ENCODE measurements around the gene RNF130.

The RNF130 gene

DNA sequence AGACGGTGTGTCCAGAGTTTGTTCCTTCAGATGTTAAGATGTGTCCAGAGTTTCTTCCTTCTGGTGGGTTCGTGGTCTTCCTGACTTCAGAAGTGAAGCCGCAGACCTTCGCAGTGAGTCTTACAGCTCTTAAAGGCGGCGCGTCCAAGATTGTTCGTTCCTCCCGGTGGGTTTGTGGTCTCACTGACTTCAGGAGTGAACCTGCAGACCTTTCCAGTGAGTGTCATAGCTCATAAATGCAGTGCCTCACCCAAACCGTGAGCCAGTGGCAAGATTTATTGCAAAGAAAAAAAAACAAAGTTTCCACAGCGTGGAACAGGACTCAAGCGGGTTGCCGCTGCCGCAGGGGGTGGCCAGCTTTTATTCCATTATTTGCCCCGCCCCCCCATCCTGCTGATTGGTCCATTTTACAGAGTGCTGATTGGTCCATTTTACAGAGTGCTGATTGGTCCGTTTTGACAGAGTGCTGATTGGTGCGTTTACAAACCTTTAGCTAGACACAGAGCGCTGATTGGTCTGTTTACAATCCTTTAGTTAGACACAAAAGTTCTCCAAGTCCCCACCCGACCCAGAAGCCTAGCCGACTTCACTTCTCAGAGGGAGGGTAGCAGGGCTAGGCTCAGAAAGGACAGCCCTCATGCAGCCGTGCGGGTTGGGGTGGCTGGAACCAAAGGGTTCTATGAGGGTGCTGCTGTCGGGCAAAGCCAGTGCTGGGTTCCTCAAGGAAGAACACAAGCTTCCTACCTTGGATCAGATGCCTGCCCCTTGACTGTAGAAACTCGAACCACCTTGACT, 9.1 kb upstream of the RNF130 start:
- H2BK5ac ChIP-seq (ENCODE audit: low read length), result no peak overlapping the region
- no peaks in the 10 kb centered on the region for H3K27me3 ChIP-seq (ENCODE audit: control insufficient read depth in 3 of 3, insufficient read depth in 3 of 3, low read depth in 1 of 3, low read length in 3 of 3)
- no peak overlapping the region for H4K91ac ChIP-seq (ENCODE audit: low read depth, low read length, poor library complexity)
- H3K14ac ChIP-seq (ENCODE audit: low read length), result no peak overlapping the region
- H3K23ac ChIP-seq (ENCODE audit: low read depth, low read length, poor library complexity), result no peak overlapping the region
- H4K8ac ChIP-seq (ENCODE audit: low read depth, low read length), result no peak overlapping the region
- H3K4me3 ChIP-seq (ENCODE audit: low read length in 2 of 2), result no peak overlapping the region
- no peak overlapping the region for H3K27ac ChIP-seq (replicated peaks; ENCODE audit: low read length)
- peak overlapping the region; percentile 49 for H2BK120ac ChIP-seq (ENCODE audit: low read depth, low read length)
- no peaks in the 10 kb centered on the region for H3K79me1 ChIP-seq (ENCODE audit: low read depth, low read length)
- no peak for DNase-seq (ENCODE audit: low spot score)
- H3K4me1 ChIP-seq (ENCODE audit: control insufficient read depth in 2 of 2, insufficient read depth in 1 of 2, low read depth in 1 of 2, low read length in 2 of 2), result peaks cover 20 to 29% of the 10 kb centered on the region in 2 donors
- no peak overlapping the region for H2AFZ ChIP-seq (ENCODE audit: low read length)
- peaks cover 5 to 34% of the 10 kb centered on the region in 2 donors for H3K9me3 ChIP-seq (replicated peaks in 1 of 2; ENCODE audit: control insufficient read depth in 2 of 2, insufficient read depth in 1 of 2, low read depth in 1 of 2, low read length in 2 of 2)
- no peak overlapping the region for H3K4ac ChIP-seq (ENCODE audit: low read length)
- no peak overlapping the region for H3K4me2 ChIP-seq (ENCODE audit: insufficient read depth, low read length, poor library complexity, severe bottlenecking)
- H3K18ac ChIP-seq (ENCODE audit: low read length), result peak overlapping the region; percentile 82
- WGBS, 2 donors (ENCODE audit: extremely low coverage in 2 of 2, insufficient read length in 2 of 2, insufficient replicate concordance in 1 of 2), result no CpG with 5 or more reads among the region's 24 CpGs
- H3K9ac ChIP-seq (ENCODE audit: low read depth, low read length, poor library complexity), result no peak overlapping the region
- H2BK15ac ChIP-seq (ENCODE audit: low read length), result peak overlapping the region; percentile 38
- H2BK12ac ChIP-seq (ENCODE audit: low read length), result no peak overlapping the region
- peak overlapping the region; percentile 53 for H2AK5ac ChIP-seq (ENCODE audit: low read depth, low read length)
- no peaks in the 10 kb centered on the region for H3K36me3 ChIP-seq (replicated peaks in 1 of 2; ENCODE audit: control insufficient read depth in 2 of 2, insufficient read depth in 2 of 2, low read length in 2 of 2)

DNA sequence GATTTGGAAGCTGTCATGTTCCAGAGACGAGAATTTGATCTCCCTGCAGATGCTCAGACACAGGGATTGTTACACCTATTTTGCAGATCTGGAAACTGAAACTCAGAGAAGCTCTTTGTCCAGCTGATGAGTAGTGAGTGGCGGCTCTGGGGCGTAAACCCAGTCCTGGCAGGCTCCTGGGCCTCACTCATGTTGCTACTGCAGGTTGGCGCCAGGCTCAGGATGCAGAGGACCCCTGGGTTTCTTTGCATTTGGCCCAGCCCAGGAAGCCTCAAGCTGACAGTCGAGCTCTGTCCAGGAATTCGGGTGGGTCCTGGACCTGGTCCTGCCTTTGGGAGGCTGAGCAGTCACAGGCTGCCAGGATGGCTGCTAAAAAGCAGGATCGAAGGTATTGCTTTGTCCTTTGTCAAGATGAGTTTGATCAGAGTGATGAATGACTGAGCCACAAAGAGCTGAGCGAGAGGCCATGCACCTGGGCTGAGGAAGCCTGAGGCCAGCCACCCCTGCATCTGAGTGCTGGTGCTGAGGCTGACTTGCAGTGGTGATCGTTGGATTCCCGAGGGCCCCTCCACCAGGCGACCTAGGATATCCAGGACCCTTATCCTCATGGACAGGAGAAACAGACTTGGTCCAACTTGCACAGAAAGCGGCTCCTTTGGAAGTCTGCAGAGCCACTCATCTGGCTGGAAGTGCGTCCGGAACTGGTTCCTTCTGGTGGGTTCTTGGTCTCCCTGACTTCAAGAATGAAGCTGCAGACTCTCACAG, 8.3 kb upstream of the RNF130 start:
- Histone ChIP-seq H3K9me3 (replicated peaks in 1 of 2; ENCODE audit: control insufficient read depth in 2 of 2, insufficient read depth in 1 of 2, low read depth in 1 of 2, low read length in 2 of 2) (peaks cover 5 to 34% of the 10 kb centered on the region in 2 donors), H3K14ac (ENCODE audit: low read length) (no peak overlapping the region), H2BK120ac (ENCODE audit: low read depth, low read length) (no peak overlapping the region), H2BK5ac (ENCODE audit: low read length) (no peak overlapping the region), H3K79me1 (ENCODE audit: low read depth, low read length) (no peaks in the 10 kb centered on the region), H2BK15ac (ENCODE audit: low read length) (peak overlapping the region; percentile 6), H3K4me3 (ENCODE audit: low read length in 2 of 2) (no peak overlapping the region), H2AFZ (ENCODE audit: low read length) (no peak overlapping the region), H2AK5ac (ENCODE audit: low read depth, low read length) (peak overlapping the region; percentile 39), H3K9ac (ENCODE audit: low read depth, low read length, poor library complexity) (no peak overlapping the region), H3K18ac (ENCODE audit: low read length) (peak overlapping the region; percentile 42), H3K4ac (ENCODE audit: low read length) (no peak overlapping the region), H3K27ac (replicated peaks; ENCODE audit: low read length) (no peak overlapping the region), H3K4me2 (ENCODE audit: insufficient read depth, low read length, poor library complexity, severe bottlenecking) (no peak overlapping the region), H3K23ac (ENCODE audit: low read depth, low read length, poor library complexity) (no peak overlapping the region), H3K4me1 (ENCODE audit: control insufficient read depth in 2 of 2, insufficient read depth in 1 of 2, low read depth in 1 of 2, low read length in 2 of 2) (peaks cover 18 to 21% of the 10 kb centered on the region in 2 donors), H3K27me3 (ENCODE audit: control insufficient read depth in 3 of 3, insufficient read depth in 3 of 3, low read depth in 1 of 3, low read length in 3 of 3) (no peaks in the 10 kb centered on the region), H2BK12ac (ENCODE audit: low read length) (no peak overlapping the region), H4K91ac (ENCODE audit: low read depth, low read length, poor library complexity) (no peak overlapping the region), H4K8ac (ENCODE audit: low read depth, low read length) (no peak overlapping the region), H3K36me3 (replicated peaks in 1 of 2; ENCODE audit: control insufficient read depth in 2 of 2, insufficient read depth in 2 of 2, low read length in 2 of 2) (no peaks in the 10 kb centered on the region)
- no CpG with 5 or more reads among the region's 14 CpGs for WGBS, 2 donors (ENCODE audit: extremely low coverage in 2 of 2, insufficient read length in 2 of 2, insufficient replicate concordance in 1 of 2)
- no peak for DNase-seq (ENCODE audit: low spot score)

DNA sequence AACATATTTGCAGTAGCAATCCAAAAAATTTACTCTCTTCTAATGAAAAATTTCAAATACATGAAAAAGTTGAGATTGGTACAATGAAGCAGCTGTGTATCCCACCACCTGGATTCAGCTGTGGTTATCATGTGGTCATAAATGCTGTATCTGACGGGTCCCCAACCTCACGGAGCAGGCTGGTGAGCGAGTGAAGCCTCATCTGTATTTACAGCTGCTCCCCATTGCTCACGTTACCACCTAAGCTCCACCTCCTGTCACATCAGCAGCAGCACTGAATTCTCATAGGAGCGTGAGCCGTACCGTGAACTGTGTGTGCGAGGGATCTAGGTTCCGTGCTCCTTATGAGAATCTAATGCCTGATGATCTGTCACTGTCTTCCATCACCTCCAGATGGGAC, 6.8 kb upstream of the RNF130 start:
- Histone ChIP-seq H2BK120ac (ENCODE audit: low read depth, low read length) (no peak overlapping the region), H3K4me1 (ENCODE audit: control insufficient read depth in 2 of 2, insufficient read depth in 1 of 2, low read depth in 1 of 2, low read length in 2 of 2) (peaks cover 8 to 12% of the 10 kb centered on the region in 2 donors), H2BK5ac (ENCODE audit: low read length) (no peak overlapping the region), H2AK5ac (ENCODE audit: low read depth, low read length) (no peak overlapping the region), H2AFZ (ENCODE audit: low read length) (no peak overlapping the region), H3K9ac (ENCODE audit: low read depth, low read length, poor library complexity) (no peak overlapping the region), H2BK12ac (ENCODE audit: low read length) (no peak overlapping the region), H3K4me2 (ENCODE audit: insufficient read depth, low read length, poor library complexity, severe bottlenecking) (no peak overlapping the region), H3K79me1 (ENCODE audit: low read depth, low read length) (no peaks in the 10 kb centered on the region), H3K4ac (ENCODE audit: low read length) (no peak overlapping the region), H4K8ac (ENCODE audit: low read depth, low read length) (no peak overlapping the region), H3K27ac (replicated peaks; ENCODE audit: low read length) (no peak overlapping the region), H3K9me3 (replicated peaks in 1 of 2; ENCODE audit: control insufficient read depth in 2 of 2, insufficient read depth in 1 of 2, low read depth in 1 of 2, low read length in 2 of 2) (peaks cover 5 to 26% of the 10 kb centered on the region in 2 donors), H3K27me3 (ENCODE audit: control insufficient read depth in 3 of 3, insufficient read depth in 3 of 3, low read depth in 1 of 3, low read length in 3 of 3) (no peaks in the 10 kb centered on the region), H3K18ac (ENCODE audit: low read length) (no peak overlapping the region), H4K91ac (ENCODE audit: low read depth, low read length, poor library complexity) (no peak overlapping the region), H3K36me3 (replicated peaks in 1 of 2; ENCODE audit: control insufficient read depth in 2 of 2, insufficient read depth in 2 of 2, low read length in 2 of 2) (no peaks in the 10 kb centered on the region), H3K4me3 (ENCODE audit: low read length in 2 of 2) (no peak overlapping the region), H2BK15ac (ENCODE audit: low read length) (no peak overlapping the region), H3K14ac (ENCODE audit: low read length) (no peak overlapping the region), H3K23ac (ENCODE audit: low read depth, low read length, poor library complexity) (no peak overlapping the region)
- no CpG with 5 or more reads among the region's 9 CpGs for WGBS, 2 donors (ENCODE audit: extremely low coverage in 2 of 2, insufficient read length in 2 of 2, insufficient replicate concordance in 1 of 2)
- no peak for DNase-seq (ENCODE audit: low spot score)
